ENCODE results near the gene ADAMTSL3. TPM values are rescaled to one million over a fixed set of nuclear protein-coding genes. Genes with fewer than 3 reads are reported as not detected.

ADAMTSL3 gene
- total RNA-seq, 2 donors from 2014 or later = 0.79 to 3.4 TPM

GRCh38 chr15:83919319-83919830 lies 265.5 kb downstream of the ADAMTSL3 start:
- H3K4me1 ChIP-seq (ENCODE audit: control insufficient read depth, insufficient read depth, low read length) = no peaks in the 10 kb centered on the region
- 87 to 90% methylated on average over 5 of the region's 5 CpGs for WGBS, 2 experiments (ENCODE audit: insufficient coverage in 1 of 2, insufficient read length in 1 of 2)
- no peaks in the 10 kb centered on the region for H3K36me3 ChIP-seq (ENCODE audit: control insufficient read depth, insufficient read depth, low read length)
- no peak for TF ChIP-seq CTCF (conservative IDR thresholded peaks at IDR 0.05)
- Mint-ChIP-seq H3K9me3 (no peaks in the 10 kb centered on the region), H3K4me3 (no peak overlapping the region), H3K4me1 (peaks cover under 1% of the 10 kb centered on the region), H3K36me3 (ENCODE audit: low read depth) (no peaks in the 10 kb centered on the region), H3K27me3 (ENCODE audit: insufficient read depth) (no peaks in the 10 kb centered on the region), H3K27ac (no peak overlapping the region)
- no peak overlapping the region for H3K27ac ChIP-seq (ENCODE audit: low read depth, low read length)
- no peak for DNase-seq
- H3K9ac ChIP-seq (ENCODE audit: extremely low read depth, low read length, poor library complexity, severe bottlenecking) = no peak overlapping the region
- no peak overlapping the region for H3K4me3 ChIP-seq (ENCODE audit: low read length)
- peaks cover 9% of the 10 kb centered on the region for H3K27me3 ChIP-seq (ENCODE audit: control insufficient read depth, insufficient read depth, low read length, poor library complexity, severe bottlenecking)
- H3K9me3 ChIP-seq (ENCODE audit: control insufficient read depth, low read length) = no peaks in the 10 kb centered on the region

- no peak for DNase-seq
- Histone ChIP-seq H3K9ac (ENCODE audit: extremely low read depth, low read length, poor library complexity, severe bottlenecking) (no peak overlapping the region), H3K4me3 (ENCODE audit: low read length) (no peak overlapping the region), H3K9me3 (ENCODE audit: control insufficient read depth, low read length) (no peaks in the 10 kb centered on the region), H3K27me3 (ENCODE audit: control insufficient read depth, insufficient read depth, low read length, poor library complexity, severe bottlenecking) (peaks cover 9% of the 10 kb centered on the region), H3K4me1 (ENCODE audit: control insufficient read depth, insufficient read depth, low read length) (peaks cover 5% of the 10 kb centered on the region), H3K27ac (ENCODE audit: low read depth, low read length) (no peak overlapping the region), H3K36me3 (ENCODE audit: control insufficient read depth, insufficient read depth, low read length) (no peaks in the 10 kb centered on the region)
- no peaks in the 10 kb centered on the region for H3K9me3 Mint-ChIP-seq
- no peaks in the 10 kb centered on the region for H3K27me3 Mint-ChIP-seq (ENCODE audit: insufficient read depth)
- H3K27ac Mint-ChIP-seq = no peak overlapping the region
- H3K4me1 Mint-ChIP-seq = peaks cover 5% of the 10 kb centered on the region
- 87 to 89% methylated on average over 5 of the region's 5 CpGs for WGBS, 2 experiments (ENCODE audit: insufficient coverage in 1 of 2, insufficient read length in 1 of 2)
- no peaks in the 10 kb centered on the region for H3K36me3 Mint-ChIP-seq (ENCODE audit: low read depth)
- TF ChIP-seq CTCF (conservative IDR thresholded peaks at IDR 0.05) = no peak
- H3K4me3 Mint-ChIP-seq = no peak overlapping the region
Measured at GRCh38 chr15:83919978-83920510, 266.1 kb downstream of the ADAMTSL3 start.

GRCh38 chr15:83922649-83923294 lies 268.8 kb downstream of the ADAMTSL3 start:
- H3K9me3 Mint-ChIP-seq = no peaks in the 10 kb centered on the region
- Histone ChIP-seq H3K9ac (ENCODE audit: extremely low read depth, low read length, poor library complexity, severe bottlenecking) (no peak overlapping the region), H3K27ac (ENCODE audit: low read depth, low read length) (no peak overlapping the region), H3K27me3 (ENCODE audit: control insufficient read depth, insufficient read depth, low read length, poor library complexity, severe bottlenecking) (peaks cover 19% of the 10 kb centered on the region), H3K36me3 (ENCODE audit: control insufficient read depth, insufficient read depth, low read length) (no peaks in the 10 kb centered on the region), H3K4me3 (ENCODE audit: low read length) (no peak overlapping the region), H3K9me3 (ENCODE audit: control insufficient read depth, low read length) (no peaks in the 10 kb centered on the region), H3K4me1 (ENCODE audit: control insufficient read depth, insufficient read depth, low read length) (peaks cover 8% of the 10 kb centered on the region)
- H3K4me3 Mint-ChIP-seq = no peak overlapping the region
- no peak for DNase-seq
- H3K27me3 Mint-ChIP-seq (ENCODE audit: insufficient read depth) = no peaks in the 10 kb centered on the region
- 87 to 94% methylated on average over 2 of the region's 2 CpGs for WGBS, 2 experiments (ENCODE audit: insufficient coverage in 1 of 2, insufficient read length in 1 of 2)
- no peak overlapping the region for H3K27ac Mint-ChIP-seq
- H3K4me1 Mint-ChIP-seq = peaks cover 9% of the 10 kb centered on the region
- no peaks in the 10 kb centered on the region for H3K36me3 Mint-ChIP-seq (ENCODE audit: low read depth)
- no peak for TF ChIP-seq CTCF (conservative IDR thresholded peaks at IDR 0.05)
